ENCODE measurements around the gene ASB10.

The ASB10 gene

DNA sequence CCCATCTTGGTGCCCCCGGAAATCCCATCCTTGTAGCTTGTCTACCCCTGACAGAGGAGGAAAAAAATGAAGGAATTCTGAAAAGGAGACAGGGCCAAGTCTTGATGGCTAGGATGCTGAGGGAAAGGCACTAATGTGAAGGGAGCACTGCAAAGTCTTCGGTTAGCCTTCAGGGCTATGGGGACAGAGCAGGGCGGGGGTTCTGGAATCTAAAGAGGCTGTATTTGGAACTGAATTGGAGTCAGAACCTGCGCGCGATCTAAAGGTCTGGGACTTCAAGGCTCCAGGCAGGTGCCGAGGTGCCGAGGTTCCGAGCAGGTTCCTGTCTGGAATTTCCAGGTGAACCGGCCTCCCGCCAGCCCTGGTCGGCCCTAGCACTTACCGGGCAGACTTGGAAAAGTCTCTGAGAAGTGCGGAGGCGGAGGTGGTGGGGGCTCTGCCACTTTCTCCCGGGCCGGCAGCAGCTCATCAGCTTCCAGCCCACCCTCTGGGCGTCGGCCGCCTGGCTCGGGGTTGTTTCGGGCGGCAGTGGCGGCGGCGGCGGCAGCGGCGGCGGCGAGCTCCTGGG lies 20.3 kb downstream of the ASB10 start:
- DNase-seq: no peak

DNA sequence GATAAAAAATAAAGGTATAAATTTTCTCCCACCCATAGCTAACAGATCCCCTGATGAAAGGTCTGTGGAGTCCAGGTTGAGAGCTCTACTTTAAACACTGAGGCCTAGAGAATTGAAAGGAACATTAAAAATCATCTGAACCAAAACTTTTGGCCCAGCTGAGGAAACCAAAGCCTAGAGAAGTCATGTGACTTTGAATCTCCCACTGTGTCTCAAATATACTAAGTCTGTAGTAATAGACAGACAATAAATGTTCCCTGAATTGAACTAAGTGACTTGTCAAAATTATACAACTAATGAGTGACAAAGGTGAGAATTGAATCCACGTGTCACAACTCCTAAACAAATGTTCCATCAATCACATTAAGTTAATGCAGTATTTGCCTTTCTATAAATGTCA lies 25.3 kb downstream of the ASB10 start:
- DNase-seq: no peak

DNA sequence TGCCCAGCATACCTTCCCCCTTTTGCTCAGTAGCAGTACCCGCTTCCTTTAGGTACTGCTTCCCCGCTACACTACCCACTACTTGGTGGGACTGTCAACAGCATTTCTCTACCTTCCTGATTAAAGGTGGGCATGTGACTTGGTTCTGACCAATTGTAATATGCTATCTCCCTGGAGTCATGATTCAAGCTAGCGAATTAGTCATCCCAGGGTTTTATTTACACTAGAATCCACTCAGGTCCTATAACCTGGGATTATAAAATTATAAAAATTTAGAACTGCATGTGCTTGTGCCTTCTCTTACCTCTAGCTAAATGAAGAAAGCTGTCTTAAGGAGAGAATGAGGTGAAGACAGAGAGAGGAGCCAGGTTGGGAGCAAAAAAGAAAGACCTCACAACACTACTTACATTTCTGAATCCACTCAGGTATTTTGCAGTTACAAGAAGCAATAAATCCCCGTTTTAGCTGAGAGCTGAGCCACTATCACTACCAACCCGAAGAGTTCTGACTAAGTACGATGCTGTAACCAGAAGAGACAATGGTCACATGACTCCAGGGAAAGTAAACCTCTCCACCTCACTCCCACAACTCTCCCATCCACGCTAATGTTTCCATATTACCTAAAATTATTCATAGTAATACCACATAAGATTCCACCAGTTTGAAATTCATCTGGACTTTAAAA lies 29.3 kb downstream of the ASB10 start:
- no peak for DNase-seq

DNA sequence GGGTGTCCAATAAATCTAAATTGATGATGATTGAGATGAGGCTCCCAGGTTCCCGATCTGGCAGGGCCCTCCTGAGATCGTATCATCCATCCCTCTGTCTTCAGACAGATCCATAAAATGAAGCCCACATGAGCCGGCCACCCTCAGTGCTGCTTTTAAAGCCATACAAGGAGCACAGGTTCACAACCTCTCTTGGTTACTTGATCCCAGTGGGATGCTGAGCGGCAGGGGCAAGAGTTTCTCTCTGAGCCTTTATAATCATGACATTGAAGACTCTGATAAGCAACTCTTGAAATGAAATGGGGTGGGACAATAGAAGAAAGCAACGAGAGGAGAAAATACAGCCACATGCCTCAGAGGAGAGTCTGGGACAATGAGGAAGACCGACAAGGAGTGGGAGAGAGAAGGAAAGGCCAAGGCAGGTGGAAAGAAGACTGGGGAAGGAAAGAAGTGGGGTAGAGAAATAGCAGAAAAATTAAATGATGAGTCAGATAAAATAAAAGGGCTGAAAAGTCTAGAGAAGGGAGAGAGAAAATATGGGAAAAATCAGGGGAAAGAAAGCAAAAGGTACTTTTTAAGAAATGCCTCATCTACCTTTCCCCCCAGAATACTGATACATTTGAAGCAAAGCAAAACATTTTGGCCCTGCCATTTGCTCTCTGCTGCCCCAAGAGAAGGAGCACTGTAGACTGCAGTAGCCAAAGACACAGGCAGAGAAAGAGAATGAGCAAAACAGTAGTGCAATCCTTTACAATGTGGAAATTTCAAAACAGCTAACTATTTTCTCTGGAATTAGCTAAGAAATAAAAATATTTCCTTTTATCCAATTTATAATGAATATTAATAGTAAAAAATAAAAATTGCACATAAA lies 34.2 kb downstream of the ASB10 start:
- no peak for DNase-seq

DNA sequence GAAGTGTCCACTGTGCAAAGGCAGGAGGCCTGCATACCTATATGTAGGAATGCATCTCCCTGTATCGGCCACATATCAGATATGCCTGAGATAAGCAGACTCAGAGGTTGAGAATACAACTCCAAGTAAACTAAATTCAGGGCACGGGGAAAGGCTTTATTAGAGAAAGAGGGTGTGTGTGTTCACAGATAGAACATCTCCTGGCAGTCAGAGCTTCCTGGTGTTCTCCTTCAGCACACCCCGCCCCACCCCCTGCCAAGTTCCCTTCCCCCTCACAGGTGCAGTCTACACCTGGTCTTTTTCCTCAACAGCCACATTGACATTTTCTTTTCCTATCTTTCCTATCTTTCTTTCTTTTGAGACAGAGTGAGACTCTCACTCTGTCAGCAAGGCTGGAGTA lies 36.7 kb downstream of the ASB10 start:
- DNase-seq: no peak

DNA sequence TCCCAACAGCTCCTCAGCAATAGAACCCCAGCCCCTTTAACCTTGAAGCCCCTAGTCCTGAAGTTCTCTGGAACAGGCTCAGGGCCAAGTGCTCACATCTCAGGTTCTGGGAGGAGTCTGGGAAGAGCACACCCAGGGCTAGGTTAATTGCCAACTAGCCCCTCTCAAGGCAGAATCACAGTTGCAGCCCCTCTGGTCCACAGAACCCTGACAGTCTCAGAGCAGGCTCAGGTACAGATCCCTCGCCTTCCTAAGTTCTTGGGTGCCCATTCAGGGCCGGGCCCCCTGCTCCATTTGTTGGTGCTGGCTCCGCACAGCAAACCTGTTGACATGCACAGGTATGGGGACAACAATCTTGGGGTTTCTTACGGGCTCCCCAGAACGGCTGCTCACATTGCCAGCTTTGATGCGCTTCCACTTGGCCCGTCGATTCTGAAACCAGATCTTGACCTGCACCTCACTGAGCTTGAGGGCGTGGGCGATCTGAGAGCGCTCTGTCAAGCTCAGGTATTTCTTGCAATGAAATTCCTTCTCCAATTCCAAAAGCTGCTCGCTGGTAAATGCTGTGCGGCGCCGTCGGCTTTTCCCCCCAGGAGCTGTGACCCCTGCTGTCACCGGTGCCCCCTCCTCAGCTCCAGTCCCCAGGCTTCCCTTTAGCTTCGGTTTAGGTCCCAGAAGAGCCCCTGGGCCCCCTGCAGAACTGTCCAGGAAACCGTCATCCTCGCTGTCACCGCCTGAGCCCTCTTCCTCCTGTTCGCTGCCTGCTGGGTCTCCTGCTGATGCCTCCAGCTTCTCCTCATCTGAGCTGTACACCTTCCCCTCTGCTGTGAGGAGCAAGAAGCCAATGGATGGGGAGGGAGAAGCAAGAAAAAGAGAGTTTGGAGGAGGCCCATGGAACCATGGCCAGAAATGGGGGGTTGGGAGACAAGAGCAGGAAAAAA lies 38.5 kb downstream of the ASB10 start:
- DNase-seq: no peak

DNA sequence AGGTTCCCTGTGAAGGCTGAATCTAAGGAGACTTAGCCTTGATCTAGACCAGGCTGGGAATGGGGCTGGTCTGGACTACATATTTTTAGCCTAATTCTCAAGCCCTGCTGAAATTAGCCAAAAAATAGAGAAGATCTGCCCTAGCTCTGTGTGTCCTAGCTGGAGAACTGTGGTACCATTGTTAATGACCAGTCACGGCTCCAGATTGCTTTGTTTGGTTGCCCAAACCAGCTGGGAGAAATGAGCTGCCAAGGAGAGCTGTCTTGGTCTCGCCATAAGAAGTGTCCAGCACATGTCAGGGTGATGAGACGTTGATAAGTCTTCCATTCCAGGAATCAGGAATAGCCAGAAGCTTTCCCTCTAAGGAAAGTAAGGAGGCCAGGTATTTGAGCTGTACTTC lies 40.3 kb downstream of the ASB10 start:
- no peak for DNase-seq

DNA sequence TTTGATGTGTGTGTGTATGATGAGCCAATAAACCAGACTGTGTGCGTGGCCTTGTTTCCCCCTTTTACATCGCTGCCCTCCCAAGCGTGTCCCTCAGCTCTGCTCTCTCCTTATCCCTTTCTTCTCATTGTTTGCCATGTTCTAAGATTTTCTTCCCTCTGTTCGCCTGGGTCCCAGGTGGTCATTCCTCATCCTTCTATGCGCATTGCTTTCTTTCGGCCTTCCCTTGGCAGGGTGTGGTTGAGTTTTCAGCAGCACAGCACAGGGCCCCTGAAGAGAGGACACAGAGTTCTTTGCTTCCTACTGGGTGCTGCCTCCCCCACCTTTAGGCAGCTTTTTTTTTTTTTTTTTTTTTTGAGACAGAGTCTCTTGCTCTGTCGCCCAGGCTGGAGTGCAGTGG lies 42.7 kb downstream of the ASB10 start:
- DNase-seq: no peak

DNA sequence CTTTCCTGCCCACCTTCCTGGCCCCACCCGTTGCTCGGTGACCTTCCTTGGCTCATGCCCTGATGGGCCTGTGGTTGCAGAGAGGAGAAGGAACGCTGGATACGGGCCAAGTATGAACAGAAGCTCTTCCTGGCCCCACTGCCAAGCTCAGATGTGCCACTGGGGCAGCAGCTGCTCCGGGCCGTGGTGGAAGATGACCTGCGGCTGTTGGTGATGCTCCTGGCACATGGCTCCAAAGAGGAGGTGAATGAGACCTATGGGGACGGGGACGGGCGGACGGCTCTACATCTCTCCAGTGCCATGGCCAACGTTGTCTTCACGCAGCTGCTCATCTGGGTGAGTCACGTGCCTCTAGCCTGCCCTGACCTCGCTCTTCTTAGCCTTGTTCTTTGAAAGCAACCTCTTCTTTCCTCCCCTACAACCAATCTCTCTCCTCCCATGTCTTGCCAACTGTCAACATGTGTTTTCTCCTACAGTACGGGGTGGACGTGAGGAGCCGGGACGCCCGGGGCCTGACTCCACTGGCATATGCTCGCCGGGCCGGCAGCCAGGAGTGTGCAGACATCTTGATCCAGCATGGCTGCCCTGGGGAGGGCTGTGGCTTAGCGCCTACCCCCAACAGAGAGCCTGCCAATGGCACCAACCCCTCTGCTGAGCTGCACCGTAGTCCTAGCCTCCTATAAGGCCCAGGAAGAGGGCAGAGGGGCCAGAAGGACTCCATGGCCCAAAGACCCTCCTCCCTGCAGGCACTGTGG lies 43.6 kb downstream of the ASB10 start:
- DNase-seq: no peak

DNA sequence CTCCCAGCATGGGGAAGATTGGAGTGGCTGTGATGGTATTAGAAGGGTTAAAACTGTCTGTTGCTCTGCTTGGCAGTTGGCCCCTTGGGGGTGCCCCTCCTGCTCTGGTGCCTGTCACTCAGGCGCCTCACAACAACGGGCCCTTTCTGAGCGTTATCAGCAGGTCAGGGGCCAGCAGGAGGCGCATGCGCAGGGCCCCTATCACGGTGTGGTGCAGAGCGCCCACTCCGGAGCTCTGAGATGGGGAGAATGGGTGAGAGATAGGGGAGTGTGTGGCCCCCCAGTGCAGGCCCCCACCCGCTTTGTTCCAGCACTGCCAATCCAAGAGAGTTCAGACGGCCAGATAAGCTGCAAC lies 44.4 kb downstream of the ASB10 start:
- no peak for DNase-seq

DNA sequence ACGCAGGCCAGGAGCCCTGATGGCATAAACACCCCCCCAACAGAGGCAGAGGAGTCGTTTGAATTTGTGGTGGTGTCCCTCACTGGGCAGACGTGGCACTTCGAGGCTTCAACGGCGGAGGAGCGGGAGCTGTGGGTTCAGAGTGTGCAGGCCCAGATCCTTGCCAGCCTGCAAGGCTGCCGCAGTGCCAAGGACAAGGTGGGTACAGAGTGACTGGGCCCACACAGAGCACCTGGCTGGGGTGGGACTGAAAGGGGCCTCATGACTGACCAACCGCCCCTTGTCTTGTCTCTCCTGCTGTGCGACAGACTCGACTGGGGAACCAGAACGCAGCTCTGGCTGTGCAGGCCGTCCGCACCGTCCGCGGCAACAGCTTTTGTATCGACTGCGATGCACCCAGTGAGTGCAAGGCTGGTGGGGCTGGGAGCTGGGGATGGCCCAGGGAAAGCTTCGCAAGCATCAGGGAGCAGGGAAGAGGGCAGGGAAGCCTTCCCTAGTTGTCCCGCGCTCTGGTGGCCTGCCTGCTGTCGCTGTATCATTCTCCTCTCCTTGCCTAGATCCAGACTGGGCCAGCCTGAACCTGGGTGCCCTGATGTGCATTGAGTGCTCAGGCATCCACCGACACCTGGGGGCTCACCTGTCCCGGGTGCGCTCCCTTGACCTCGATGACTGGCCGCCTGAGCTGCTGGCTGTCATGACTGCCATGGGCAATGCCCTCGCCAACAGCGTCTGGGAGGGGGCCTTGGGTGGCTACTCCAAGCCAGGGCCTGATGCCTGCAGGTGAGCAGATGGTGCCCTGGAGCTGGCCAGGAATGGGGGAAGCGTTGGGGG lies 45.0 kb downstream of the ASB10 start:
- no peak for DNase-seq

DNA sequence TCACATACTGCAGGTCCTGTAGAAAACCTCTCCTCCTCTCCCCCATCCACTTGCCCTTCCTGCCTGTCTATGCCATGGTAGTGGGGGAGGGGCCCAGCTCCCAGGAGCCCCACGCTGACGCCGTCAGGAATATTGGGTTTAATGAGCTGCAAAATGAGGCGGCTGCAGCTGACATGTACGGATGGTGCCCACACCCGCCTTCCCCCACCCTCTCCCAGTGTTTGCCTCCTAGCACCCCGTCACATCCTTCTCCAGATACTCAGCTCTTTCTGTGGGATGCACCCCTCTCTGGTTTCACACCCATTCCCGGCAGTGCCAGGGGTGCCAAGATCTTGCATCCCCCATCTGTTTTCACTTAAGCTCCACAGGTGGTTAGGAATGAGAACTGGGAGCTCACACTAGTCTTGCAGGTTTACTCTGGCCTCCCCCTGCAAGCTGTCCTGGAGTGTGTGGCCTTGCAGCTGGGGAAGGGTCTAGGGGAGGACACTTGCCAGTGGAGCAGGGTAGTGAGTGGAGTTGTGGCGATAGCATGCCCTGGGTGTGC lies 45.7 kb downstream of the ASB10 start:
- DNase-seq: no peak

DNA sequence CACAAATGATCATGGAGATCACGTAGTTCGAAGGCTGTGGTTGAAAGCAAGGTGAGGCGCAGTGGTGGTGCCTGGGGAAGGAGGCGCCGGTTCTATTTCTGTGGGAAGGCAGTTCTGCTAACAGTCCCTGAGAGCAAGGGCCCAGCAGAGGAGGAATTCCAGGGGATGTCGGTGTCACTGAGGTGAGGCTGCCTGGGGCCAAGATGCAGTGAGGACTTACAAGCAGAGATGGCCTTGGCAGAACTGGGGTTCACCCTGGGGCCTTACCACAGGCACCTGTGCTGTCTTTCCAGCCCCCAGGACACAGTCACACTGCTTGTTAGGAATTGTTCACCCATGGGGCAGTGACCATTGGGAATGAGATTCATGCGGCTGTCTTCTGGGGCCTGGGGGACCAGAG lies 46.2 kb downstream of the ASB10 start:
- no peak for DNase-seq

DNA sequence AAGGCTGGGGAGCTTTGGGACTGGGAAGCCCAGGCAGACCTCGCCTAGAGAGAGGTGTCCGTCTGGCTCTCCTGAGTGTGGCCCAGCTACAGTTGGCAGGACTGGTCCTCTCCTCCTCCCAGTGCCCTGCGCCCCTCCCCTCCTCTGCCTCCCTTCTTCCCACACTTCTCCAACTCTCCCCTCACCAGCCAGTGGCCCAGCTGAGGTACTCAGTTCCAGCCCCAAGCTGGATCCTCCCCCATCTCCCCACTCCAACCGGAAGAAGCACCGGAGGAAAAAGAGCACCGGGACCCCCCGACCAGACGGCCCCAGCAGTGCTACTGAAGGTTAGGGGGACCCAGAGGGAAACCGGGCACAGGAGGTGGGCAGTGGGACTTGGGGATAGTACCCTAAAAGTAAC lies 47.3 kb downstream of the ASB10 start:
- no peak for DNase-seq

DNA sequence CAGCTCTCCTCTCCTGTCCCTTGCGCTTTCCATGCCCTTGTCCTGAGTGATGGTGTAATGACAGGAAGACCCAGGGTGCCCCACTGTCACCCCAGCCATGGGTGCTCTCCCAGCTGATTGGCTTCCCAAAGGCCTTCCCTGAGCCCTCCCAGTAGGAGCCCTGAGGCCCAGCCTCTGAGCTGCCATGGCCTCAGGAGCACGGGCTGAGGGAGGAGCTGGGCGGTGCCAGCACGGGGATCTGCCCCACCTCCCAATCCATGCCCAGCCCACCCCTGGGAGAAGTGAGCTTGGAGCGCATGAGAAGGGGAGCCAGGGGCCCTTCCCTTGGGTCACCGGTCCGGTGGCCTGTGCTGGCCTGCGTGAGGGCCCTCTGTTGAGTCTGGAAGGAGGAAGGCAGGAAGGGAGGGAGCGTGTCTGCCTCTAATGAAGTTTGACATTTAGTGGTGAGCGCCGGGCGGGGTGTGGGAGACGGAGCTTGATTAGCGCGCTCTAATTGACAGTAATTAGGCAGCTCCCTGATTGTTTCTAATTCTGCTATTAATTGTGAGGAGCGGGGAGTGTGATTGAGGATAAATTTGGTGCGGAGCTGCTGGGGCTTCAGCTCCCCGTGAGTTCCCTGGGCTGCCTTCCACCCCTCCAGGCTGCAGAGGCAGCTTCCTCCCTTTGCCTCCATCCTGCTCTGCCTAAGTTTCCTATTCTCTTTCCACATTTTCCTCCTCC lies 47.8 kb downstream of the ASB10 start:
- DNase-seq: no peak

DNA sequence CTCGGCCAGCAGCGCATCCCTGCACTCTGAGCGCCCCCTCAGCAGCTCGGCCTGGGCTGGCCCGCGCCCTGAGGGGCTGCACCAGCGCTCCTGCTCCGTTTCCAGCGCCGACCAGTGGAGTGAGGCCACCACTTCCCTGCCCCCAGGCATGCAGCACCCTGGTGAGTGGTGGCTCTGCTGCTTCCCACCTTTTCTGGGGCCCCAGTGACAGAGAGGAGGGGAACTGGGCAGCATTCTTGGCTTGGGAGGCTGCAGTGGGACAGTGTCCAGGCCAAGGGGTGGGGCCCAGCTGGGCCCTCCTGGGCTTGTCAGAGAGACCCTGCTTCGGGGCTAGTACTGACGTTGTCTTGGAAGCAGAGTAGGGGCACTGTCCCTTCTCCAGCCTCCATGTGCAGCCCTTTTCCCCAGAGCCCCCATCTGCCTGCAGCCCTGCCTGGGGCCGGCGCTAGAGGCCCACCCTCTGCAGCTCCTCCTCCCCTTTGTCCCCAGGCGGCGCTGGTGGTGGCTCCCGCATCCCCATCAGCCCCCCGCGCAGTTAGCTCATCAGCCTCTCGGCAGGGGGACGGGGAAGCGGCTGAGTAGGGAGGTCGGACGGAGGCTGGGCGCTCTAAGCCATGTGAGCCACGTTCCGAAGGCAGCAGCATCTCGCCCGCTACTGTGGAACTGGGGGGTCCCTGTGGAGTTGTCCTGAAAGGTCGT lies 48.7 kb downstream of the ASB10 start:
- DNase-seq: no peak

DNA sequence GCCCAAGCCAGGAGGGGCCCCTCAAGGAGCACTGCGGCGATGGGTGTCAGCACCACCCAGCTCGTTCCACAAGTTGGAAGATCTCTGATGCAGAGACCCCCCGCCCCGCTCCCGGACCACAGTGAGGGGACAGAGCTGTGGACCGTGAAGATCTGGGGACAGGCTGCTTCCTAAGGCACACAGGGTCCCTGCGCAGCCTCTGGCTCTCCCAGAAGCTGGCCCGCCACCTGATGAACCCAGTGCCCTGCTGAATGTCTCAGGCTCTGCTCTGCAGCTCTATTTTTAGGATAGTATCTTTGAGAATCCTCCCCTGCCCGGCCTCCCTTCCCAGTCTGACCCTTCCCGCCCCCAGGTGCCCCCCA lies 49.3 kb downstream of the ASB10 start:
- no peak for DNase-seq

DNA sequence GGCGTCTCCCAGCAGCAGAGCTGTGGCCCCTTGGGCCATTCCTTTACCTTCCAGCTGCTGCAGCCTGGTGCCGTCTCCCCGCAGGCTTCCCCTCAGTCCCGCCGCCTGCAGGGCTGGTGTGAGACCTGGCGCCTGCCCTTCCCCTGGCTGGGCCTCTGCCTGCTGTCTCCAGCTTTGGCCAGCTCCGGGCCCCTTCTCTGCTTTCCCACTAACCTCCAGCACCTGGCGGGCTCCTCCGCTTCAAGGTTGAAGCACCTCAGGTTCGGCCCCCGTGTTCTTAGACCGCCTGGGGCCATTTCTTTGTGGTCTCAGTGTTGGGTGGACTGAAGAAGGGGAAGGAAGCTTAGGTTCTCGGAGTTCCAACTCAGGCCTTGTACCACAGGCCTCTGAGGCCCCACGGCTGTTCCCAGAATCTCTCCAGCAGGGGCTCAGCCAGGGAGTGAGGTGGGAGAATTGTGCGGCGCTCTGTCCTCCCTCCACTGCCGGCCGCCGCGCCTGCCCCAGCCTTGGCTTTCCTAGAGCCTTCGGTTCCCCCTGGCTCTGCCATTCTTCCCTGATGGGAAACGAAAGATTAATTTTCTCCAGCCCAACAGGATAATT lies 49.9 kb downstream of the ASB10 start:
- DNase-seq: no peak
